WTC11 (cell line): ENCODE results near the gene SDCCAG8. TPM values are rescaled to one million over a fixed set of nuclear protein-coding genes. Genes with fewer than 3 reads are reported as not detected.

Experiments used
- ATAC-seq: fragments of 200-7000 bp; cut with Tn5 transposase; 2 replicates; pipeline ENCODE4 v1.10.0; 2021; ENCODE audit warnings: mild to moderate bottlenecking, moderate library complexity
- CTCF ChIA-PET: fragments of 300-600 bp; sonication (Branson Sonifier 250); formaldehyde crosslinking; loops from one replicate; lab custom pipeline; 2021; ENCODE audit warnings: antibody characterized with exemption; lab: Charles Lee
- POLR2A ChIA-PET: fragments of 350-600 bp; sonication (Branson Sonifier 250); formaldehyde crosslinking; loops from one replicate; lab custom pipeline; 2021; ENCODE audit warnings: antibody characterized with exemption; lab: Charles Lee
- DNase-seq: peaks from one replicate; pipeline ENCODE4 v3.0.0; 2021; ENCODE audit warnings: low spot score
- H3K27ac Mint-ChIP-seq: 2 replicates; pipeline ENCODE4 v1.8.0; 2021; ENCODE audit warnings: mixed read lengths
- H3K27me3 Mint-ChIP-seq: 2 replicates; pipeline ENCODE4 v1.8.0; 2021; ENCODE audit warnings: low read depth, mild to moderate bottlenecking, moderate library complexity, mixed read lengths
- H3K36me3 Mint-ChIP-seq: 2 replicates; pipeline ENCODE4 v1.8.0; 2021; ENCODE audit warnings: mixed read lengths
- H3K4me1 Mint-ChIP-seq: 2 replicates; pipeline ENCODE4 v1.8.0; 2022; ENCODE audit warnings: mixed read lengths
- H3K4me3 Mint-ChIP-seq: 2 replicates; pipeline ENCODE4 v1.8.0; 2021; ENCODE audit warnings: mild to moderate bottlenecking, moderate library complexity, mixed read lengths
- H3K9me3 Mint-ChIP-seq: 2 replicates; pipeline ENCODE4 v1.8.0; 2021; ENCODE audit warnings: mixed read lengths
- ATF1 ChIP-seq: sonication (generic); formaldehyde crosslinking; IDR thresholded peaks from 2 replicates; pipeline ENCODE4 v1.8.1; 2023; ENCODE audit warnings: mild to moderate bottlenecking, moderate library complexity, missing genetic modification reagents
- CREB1 ChIP-seq: sonication (generic); formaldehyde crosslinking; IDR thresholded peaks from 2 replicates; pipeline ENCODE4 v1.8.0; 2023; ENCODE audit warnings: mild to moderate bottlenecking, missing genetic modification reagents
- FOXK1 ChIP-seq: sonication (generic); formaldehyde crosslinking; IDR thresholded peaks from 2 replicates; pipeline ENCODE4 v1.8.0; 2022; ENCODE audit warnings: mild to moderate bottlenecking, moderate library complexity, missing genetic modification reagents
- FOXP1 ChIP-seq: sonication (generic); formaldehyde crosslinking; IDR thresholded peaks from 2 replicates; pipeline ENCODE4 v1.8.0; 2022; ENCODE audit warnings: missing genetic modification reagents, mild to moderate bottlenecking, moderate library complexity, borderline replicate concordance
- JAZF1 ChIP-seq: fragments of 250-450 bp; sonication (Bioruptor Pico); IDR thresholded peaks from 2 replicates; pipeline ENCODE4 v1.9.0; 2021; ENCODE audit warnings: moderate library complexity, mild to moderate bottlenecking, inconsistent platforms
- JUN ChIP-seq: sonication (generic); formaldehyde crosslinking; IDR thresholded peaks from 2 replicates; pipeline ENCODE4 v1.8.0; 2023; ENCODE audit warnings: mild to moderate bottlenecking, missing genetic modification reagents
- NR3C1 ChIP-seq: sonication (generic); formaldehyde crosslinking; conservative IDR thresholded peaks from 2 replicates; pipeline ENCODE4 v1.8.1; 2023; ENCODE audit warnings: low read depth, mild to moderate bottlenecking, missing genetic modification reagents
- OVOL2 ChIP-seq: fragments of 250-450 bp; sonication (Bioruptor Pico); IDR thresholded peaks from 2 replicates; pipeline ENCODE4 v1.9.0; 2021; ENCODE audit warnings: mild to moderate bottlenecking, borderline replicate concordance
- SMAD3 ChIP-seq: sonication (generic); formaldehyde crosslinking; IDR thresholded peaks from 2 replicates; pipeline ENCODE4 v1.8.0; 2022; ENCODE audit warnings: missing genetic modification reagents, mild to moderate bottlenecking, borderline replicate concordance
- TEAD4 ChIP-seq: sonication (generic); formaldehyde crosslinking; IDR thresholded peaks from 2 replicates; pipeline ENCODE4 v1.8.0; 2022; ENCODE audit warnings: mild to moderate bottlenecking, missing genetic modification reagents
- ZNF121 ChIP-seq: sonication (generic); formaldehyde crosslinking; IDR thresholded peaks from 2 replicates; pipeline ENCODE4 v1.8.0; 2023; ENCODE audit warnings: missing genetic modification reagents
- ZNF138 ChIP-seq: sonication (generic); formaldehyde crosslinking; conservative IDR thresholded peaks from 2 replicates; pipeline ENCODE4 v1.8.1; 2022; ENCODE audit warnings: mild to moderate bottlenecking, moderate library complexity, missing genetic modification reagents
- ZNF317 ChIP-seq: sonication (generic); formaldehyde crosslinking; IDR thresholded peaks from 2 replicates; pipeline ENCODE4 v1.8.1; 2023; ENCODE audit warnings: low read depth, mild to moderate bottlenecking, moderate library complexity, missing genetic modification reagents, borderline replicate concordance
- ZNF423 ChIP-seq: fragments of 250-450 bp; sonication (Bioruptor Pico); IDR thresholded peaks from 2 replicates; pipeline ENCODE4 v2.1.2; 2022; ENCODE audit warnings: mild to moderate bottlenecking, moderate library complexity
- total RNA-seq: library from RNA; stranded (reverse); gene quantifications from 3 replicates; pipeline ENCODE4 v1.2.3, GENCODE V29; 2021
- TF ChIP-seq, protein P1 (sequence below): sonication (generic); formaldehyde crosslinking; IDR thresholded peaks from 2 replicates; pipeline ENCODE4 v1.8.1; 2022; ENCODE audit warnings: missing genetic modification reagents, borderline replicate concordance
- TF ChIP-seq, protein P2 (sequence below): sonication (generic); formaldehyde crosslinking; conservative IDR thresholded peaks from 2 replicates; pipeline ENCODE4 v1.8.1; 2023; ENCODE audit warnings: mild to moderate bottlenecking, low read depth, missing genetic modification reagents, moderate library complexity
- TF ChIP-seq, protein P3 (sequence below): sonication (generic); formaldehyde crosslinking; IDR thresholded peaks from 2 replicates; pipeline ENCODE4 v1.8.1; 2023; ENCODE audit warnings: mild to moderate bottlenecking, missing genetic modification reagents, moderate library complexity
- TF ChIP-seq, protein P4 (sequence below): sonication (generic); formaldehyde crosslinking; IDR thresholded peaks from 2 replicates; pipeline ENCODE4 v1.8.0; 2022; ENCODE audit warnings: mild to moderate bottlenecking, missing genetic modification reagents

Gene SDCCAG8
- total RNA-seq, 1 experiment from 2014 or later, result 44.3 TPM

DNA sequence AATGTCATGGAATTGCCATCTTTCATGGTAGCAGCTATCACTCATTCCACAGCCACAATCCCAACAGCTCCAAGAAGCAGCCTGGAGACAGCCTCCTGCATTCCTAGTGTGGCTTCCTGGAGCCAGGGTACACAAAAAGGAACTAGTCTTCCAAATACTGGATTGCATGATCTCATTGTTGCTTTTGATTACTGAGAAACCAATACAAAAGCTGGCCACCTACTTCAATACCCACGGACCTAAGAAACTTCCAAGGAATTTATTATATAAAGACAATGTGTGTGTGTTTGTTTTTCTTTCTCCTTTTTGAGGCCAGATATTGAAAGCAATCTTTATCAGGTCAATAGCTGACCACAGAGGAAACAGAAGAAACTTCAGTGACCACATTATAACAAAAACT is 26.3 kb upstream of the SDCCAG8 start:
- CTCF ChIA-PET, result no interaction called here
- Mint-ChIP-seq H3K4me3 (no peak overlapping the region), H3K27ac (no peak overlapping the region), H3K27me3 (no peaks in the 10 kb centered on the region), H3K4me1 (peaks cover 3% of the 10 kb centered on the region), H3K9me3 (peaks cover 43% of the 10 kb centered on the region)
- POLR2A ChIA-PET, result no interaction called here
- DNase-seq (no peak), ATAC-seq (no peak)
- TF ChIP-seq, protein P1, sequence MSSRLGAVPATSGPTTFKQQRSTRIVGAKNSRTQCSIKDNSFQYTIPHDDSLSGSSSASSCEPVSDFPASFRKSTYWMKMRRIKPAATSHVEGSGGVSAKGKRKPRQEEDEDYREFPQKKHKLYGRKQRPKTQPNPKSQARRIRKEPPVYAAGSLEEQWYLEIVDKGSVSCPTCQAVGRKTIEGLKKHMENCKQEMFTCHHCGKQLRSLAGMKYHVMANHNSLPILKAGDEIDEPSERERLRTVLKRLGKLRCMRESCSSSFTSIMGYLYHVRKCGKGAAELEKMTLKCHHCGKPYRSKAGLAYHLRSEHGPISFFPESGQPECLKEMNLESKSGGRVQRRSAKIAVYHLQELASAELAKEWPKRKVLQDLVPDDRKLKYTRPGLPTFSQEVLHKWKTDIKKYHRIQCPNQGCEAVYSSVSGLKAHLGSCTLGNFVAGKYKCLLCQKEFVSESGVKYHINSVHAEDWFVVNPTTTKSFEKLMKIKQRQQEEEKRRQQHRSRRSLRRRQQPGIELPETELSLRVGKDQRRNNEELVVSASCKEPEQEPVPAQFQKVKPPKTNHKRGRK (CRISPR knock-in tag), result no peak
- TF ChIP-seq, protein P2, sequence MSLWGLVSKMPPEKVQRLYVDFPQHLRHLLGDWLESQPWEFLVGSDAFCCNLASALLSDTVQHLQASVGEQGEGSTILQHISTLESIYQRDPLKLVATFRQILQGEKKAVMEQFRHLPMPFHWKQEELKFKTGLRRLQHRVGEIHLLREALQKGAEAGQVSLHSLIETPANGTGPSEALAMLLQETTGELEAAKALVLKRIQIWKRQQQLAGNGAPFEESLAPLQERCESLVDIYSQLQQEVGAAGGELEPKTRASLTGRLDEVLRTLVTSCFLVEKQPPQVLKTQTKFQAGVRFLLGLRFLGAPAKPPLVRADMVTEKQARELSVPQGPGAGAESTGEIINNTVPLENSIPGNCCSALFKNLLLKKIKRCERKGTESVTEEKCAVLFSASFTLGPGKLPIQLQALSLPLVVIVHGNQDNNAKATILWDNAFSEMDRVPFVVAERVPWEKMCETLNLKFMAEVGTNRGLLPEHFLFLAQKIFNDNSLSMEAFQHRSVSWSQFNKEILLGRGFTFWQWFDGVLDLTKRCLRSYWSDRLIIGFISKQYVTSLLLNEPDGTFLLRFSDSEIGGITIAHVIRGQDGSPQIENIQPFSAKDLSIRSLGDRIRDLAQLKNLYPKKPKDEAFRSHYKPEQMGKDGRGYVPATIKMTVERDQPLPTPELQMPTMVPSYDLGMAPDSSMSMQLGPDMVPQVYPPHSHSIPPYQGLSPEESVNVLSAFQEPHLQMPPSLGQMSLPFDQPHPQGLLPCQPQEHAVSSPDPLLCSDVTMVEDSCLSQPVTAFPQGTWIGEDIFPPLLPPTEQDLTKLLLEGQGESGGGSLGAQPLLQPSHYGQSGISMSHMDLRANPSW, result no peak
- TF ChIP-seq, protein P3, sequence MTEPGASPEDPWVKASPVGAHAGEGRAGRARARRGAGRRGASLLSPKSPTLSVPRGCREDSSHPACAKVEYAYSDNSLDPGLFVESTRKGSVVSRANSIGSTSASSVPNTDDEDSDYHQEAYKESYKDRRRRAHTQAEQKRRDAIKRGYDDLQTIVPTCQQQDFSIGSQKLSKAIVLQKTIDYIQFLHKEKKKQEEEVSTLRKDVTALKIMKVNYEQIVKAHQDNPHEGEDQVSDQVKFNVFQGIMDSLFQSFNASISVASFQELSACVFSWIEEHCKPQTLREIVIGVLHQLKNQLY (CRISPR knock-in tag), result no peak
- no peak for TF ChIP-seq ZNF423 (CRISPR knock-in tag)
- no peak for TF ChIP-seq ATF1 (CRISPR knock-in tag)
- no peak for TF ChIP-seq FOXP1 (CRISPR knock-in tag)
- TF ChIP-seq FOXK1 (CRISPR knock-in tag), result no peak
- no peak for TF ChIP-seq CREB1
- no peak for TF ChIP-seq TEAD4
- TF ChIP-seq, all 79 proteins: peak for 0
- peaks cover 44% of the 10 kb centered on the region for H3K36me3 Mint-ChIP-seq

DNA sequence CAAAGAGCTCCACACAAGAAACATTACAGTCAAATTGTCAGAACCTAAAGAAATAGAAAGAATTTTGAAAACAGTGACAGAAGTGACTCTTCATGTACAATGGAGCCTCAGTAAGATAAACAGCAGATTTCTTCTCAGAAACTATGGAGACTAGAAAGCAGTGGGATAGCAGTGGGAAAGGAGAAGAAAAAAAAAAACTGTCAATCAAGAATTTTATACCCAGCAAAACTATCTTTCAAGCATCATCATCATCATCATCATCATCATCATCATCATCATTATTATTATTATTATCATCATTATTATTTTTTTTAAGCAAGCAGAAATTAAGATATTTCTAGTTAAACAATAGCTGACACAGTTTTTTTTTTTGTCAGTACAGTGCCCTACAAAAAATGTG is 24.9 kb upstream of the SDCCAG8 start:
- Mint-ChIP-seq H3K4me1 (peaks cover 11% of the 10 kb centered on the region), H3K9me3 (peaks cover 43% of the 10 kb centered on the region), H3K4me3 (no peak overlapping the region)
- POLR2A ChIA-PET, result no interaction called here
- no peak for ATAC-seq
- TF ChIP-seq JAZF1 (CRISPR knock-in tag) (no peak), ZNF121 (CRISPR knock-in tag) (no peak), ZNF317 (CRISPR knock-in tag) (peak; percentile 99), ZNF138 (CRISPR knock-in tag) (no peak), NR3C1 (CRISPR knock-in tag) (no peak), JUN (CRISPR knock-in tag) (no peak)
- TF ChIP-seq, protein P4, sequence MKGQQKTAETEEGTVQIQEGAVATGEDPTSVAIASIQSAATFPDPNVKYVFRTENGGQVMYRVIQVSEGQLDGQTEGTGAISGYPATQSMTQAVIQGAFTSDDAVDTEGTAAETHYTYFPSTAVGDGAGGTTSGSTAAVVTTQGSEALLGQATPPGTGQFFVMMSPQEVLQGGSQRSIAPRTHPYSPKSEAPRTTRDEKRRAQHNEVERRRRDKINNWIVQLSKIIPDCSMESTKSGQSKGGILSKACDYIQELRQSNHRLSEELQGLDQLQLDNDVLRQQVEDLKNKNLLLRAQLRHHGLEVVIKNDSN (CRISPR knock-in tag), result no peak
- TF ChIP-seq, all 79 proteins: peak for 1
- H3K36me3 Mint-ChIP-seq, result peaks cover 44% of the 10 kb centered on the region
- CTCF ChIA-PET, result no interaction called here
- DNase-seq, result no peak
- no peak overlapping the region for H3K27ac Mint-ChIP-seq
- no peaks in the 10 kb centered on the region for H3K27me3 Mint-ChIP-seq

DNA sequence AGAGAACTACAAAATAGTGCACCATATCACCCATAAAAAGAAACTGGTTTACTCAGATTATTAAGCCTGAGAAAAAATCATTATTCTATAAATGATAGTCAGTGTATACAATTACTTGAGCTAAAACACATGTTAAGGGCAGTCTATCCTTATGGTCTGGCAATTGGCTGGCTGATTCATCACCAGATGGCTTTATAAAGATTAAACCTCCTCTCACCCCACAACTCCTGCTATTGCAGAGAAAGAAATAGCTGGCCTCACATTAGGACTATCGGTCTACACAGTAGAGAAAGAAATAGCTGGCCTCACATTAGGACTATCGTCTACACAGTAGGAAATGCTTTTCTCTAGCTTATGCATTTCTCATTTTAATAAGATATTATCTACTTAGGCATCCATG is 21.9 kb upstream of the SDCCAG8 start:
- ChIA-PET CTCF (interaction anchor here (1.2 kb wide), 1 partner anchor 21 kb away, joined by 4 read pairs; the partner anchor contains the start of gene CEP170), POLR2A (no interaction called here)
- no peak overlapping the region for H3K27ac Mint-ChIP-seq
- no peak for DNase-seq
- no peak overlapping the region for H3K4me3 Mint-ChIP-seq
- TF ChIP-seq SMAD3 (CRISPR knock-in tag) (no peak), OVOL2 (CRISPR knock-in tag) (no peak)
- no peak for ATAC-seq
- peaks cover 18% of the 10 kb centered on the region for H3K4me1 Mint-ChIP-seq
- H3K9me3 Mint-ChIP-seq, result peaks cover 43% of the 10 kb centered on the region
- peaks cover 50% of the 10 kb centered on the region for H3K36me3 Mint-ChIP-seq
- no peaks in the 10 kb centered on the region for H3K27me3 Mint-ChIP-seq
